Fibroblast of lung (primary cell): Measurements from ENCODE around the gene ZNF598. TPM values are rescaled to one million over a fixed set of nuclear protein-coding genes. Genes with fewer than 3 reads are reported as not detected.

Experiments used
- DNase-seq, 2 donors: peaks; one replicate each; pipeline versions ENCODE4 v3.0.0 to v3.0.0-alpha.2; 2010; ENCODE audit warnings: low read depth in 2 of 2
- H2AFZ ChIP-seq: 2 replicates; pipeline ENCODE4 v1.5.1; 2012; ENCODE audit warnings: low read length, control low read depth, inconsistent platforms
- H3K27ac ChIP-seq: 2 replicates; pipeline ENCODE4 v1.5.1; 2011; ENCODE audit warnings: low read length, control low read depth; ENCODE audit not compliant: insufficient read depth
- H3K27me3 ChIP-seq: 2 replicates; pipeline ENCODE4 v1.5.1; 2011; ENCODE audit warnings: mild to moderate bottlenecking, low read length; ENCODE audit not compliant: control insufficient read depth, insufficient read depth
- H3K36me3 ChIP-seq: 2 replicates; pipeline ENCODE4 v1.5.1; 2011; ENCODE audit warnings: low read length; ENCODE audit not compliant: control insufficient read depth, insufficient read depth
- H3K4me1 ChIP-seq: 2 replicates; pipeline ENCODE4 v1.5.1; 2011; ENCODE audit warnings: low read length; ENCODE audit not compliant: control insufficient read depth, insufficient read depth; ENCODE audit errors: extremely low read depth
- H3K4me2 ChIP-seq: 2 replicates; pipeline ENCODE4 v1.5.1; 2011; ENCODE audit warnings: low read length, control low read depth; ENCODE audit not compliant: insufficient read depth; ENCODE audit errors: extremely low read depth
- H3K4me3 ChIP-seq, 4 experiments: fragments of 200-600 bp in 1 of 4; sonication (generic) in 1 of 4; replicated peaks in 1 of 4; 2 replicates each; pipeline ENCODE4 v1.5.1; 2011 to 2016; ENCODE audit warnings: low read length in 4 of 4, low read depth in 3 of 4, mild to moderate bottlenecking in 3 of 4, control low read depth in 2 of 4, inconsistent platforms in 1 of 4, mixed read lengths in 1 of 4; ENCODE audit not compliant: insufficient read depth in 1 of 4; ENCODE audit errors: control extremely low read depth in 1 of 4
- H3K79me2 ChIP-seq: 2 replicates; pipeline ENCODE4 v1.5.1; 2012; ENCODE audit warnings: mild to moderate bottlenecking, low read length, inconsistent platforms; ENCODE audit not compliant: control insufficient read depth, insufficient read depth
- H3K9ac ChIP-seq: 2 replicates; pipeline ENCODE4 v1.5.1; 2011; ENCODE audit warnings: mild to moderate bottlenecking, low read length, control low read depth; ENCODE audit not compliant: insufficient read depth
- H3K9me3 ChIP-seq: 2 replicates; pipeline ENCODE4 v1.5.1; 2012; ENCODE audit warnings: low read depth, low read length; ENCODE audit not compliant: control insufficient read depth, insufficient read depth
- H4K20me1 ChIP-seq: 2 replicates; pipeline ENCODE4 v1.5.1; 2011; ENCODE audit warnings: low read length; ENCODE audit not compliant: control insufficient read depth, insufficient read depth; ENCODE audit errors: extremely low read depth
- EZH2 ChIP-seq: IDR thresholded peaks from 2 replicates; pipeline ENCODE4 v1.5.1; 2012; ENCODE audit warnings: low read length, control low read depth, mild to moderate bottlenecking; ENCODE audit errors: missing control alignments
- polyA plus RNA-seq, 2 donors: library from polyadenylated mRNA; depleted of rRNA in 1 of 2; stranded (reverse) in 1 of 2; unstranded in 1 of 2; fragments of >200 nt; gene quantifications; 2 replicates each; pipeline ENCODE4 v1.2.1, GENCODE V29; 2011 to 2012; ENCODE audit warnings: missing spikeins in 1 of 2
- total RNA-seq: library from RNA; depleted of rRNA; stranded (reverse); fragments of >200 nt; gene quantifications from 2 replicates; pipeline ENCODE4 v1.2.1, GENCODE V29; 2014
- TF ChIP-seq, protein P1 (sequence below), 2 donors: IDR thresholded peaks in 1 of 2; conservative IDR thresholded peaks in 1 of 2; 1 replicate in 1 of 2; 2 replicates in 1 of 2; pipeline ENCODE4 v1.5.1; 2011 to 2012; ENCODE audit warnings: low read length in 2 of 2, control low read depth in 1 of 2, inconsistent platforms in 1 of 2, low read depth in 1 of 2, mild to moderate bottlenecking in 1 of 2

Gene ZNF598
- total and polyA plus RNA-seq, 2 donors (not counting 1 experiment from before 2014, with no cell fraction given), result 11.6 to 18.8 TPM

DNA sequence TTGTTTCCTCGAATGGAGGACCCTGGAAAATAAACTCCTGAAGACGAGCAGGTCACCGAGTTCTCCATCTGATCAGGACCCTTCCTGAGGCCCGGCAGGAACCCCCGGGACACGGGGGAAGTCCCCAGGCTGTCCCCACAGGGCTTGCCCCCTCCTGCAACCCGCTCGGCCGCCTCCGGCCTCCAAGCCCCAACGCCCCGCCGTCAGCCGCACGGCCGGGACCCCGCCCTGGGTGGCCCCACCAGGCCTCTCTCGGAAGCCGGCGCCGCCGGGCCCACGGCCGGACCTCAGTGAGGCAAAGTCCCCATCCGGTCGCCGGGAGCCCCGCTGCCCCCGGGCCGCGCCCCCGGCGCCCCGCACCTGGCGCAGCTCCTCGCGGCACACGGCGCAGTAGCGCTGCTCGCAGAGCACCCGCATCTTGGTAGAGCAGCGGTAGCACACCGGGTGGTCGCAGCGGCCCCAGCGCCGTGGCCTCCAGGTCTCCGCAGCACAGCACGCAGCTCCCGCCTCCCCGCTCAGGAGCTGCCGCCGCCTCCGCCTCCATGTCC is 383 bp downstream of the ZNF598 start:
- Histone ChIP-seq H3K9me3 (no peaks in the 10 kb centered on the region), H3K4me3 (peak overlapping the region; percentile 58 to 82 (median 71)), H3K4me1 (peaks cover 20% of the 10 kb centered on the region), H3K36me3 (peaks cover 7% of the 10 kb centered on the region), H3K4me2 (peak overlapping the region; percentile 95), H3K27ac (peak overlapping the region; percentile 85), H3K79me2 (peaks cover 56% of the 10 kb centered on the region), H2AFZ (no peak overlapping the region), H3K27me3 (no peaks in the 10 kb centered on the region), H3K9ac (peak overlapping the region; percentile 97), H4K20me1 (no peaks in the 10 kb centered on the region)
- DNase-seq, result no peak
- TF ChIP-seq, protein P1, sequence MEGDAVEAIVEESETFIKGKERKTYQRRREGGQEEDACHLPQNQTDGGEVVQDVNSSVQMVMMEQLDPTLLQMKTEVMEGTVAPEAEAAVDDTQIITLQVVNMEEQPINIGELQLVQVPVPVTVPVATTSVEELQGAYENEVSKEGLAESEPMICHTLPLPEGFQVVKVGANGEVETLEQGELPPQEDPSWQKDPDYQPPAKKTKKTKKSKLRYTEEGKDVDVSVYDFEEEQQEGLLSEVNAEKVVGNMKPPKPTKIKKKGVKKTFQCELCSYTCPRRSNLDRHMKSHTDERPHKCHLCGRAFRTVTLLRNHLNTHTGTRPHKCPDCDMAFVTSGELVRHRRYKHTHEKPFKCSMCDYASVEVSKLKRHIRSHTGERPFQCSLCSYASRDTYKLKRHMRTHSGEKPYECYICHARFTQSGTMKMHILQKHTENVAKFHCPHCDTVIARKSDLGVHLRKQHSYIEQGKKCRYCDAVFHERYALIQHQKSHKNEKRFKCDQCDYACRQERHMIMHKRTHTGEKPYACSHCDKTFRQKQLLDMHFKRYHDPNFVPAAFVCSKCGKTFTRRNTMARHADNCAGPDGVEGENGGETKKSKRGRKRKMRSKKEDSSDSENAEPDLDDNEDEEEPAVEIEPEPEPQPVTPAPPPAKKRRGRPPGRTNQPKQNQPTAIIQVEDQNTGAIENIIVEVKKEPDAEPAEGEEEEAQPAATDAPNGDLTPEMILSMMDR (conservative IDR thresholded peaks at IDR 0.05 in 1 of 2, IDR thresholded peaks at IDR 0.05 in 1 of 2; ENCODE audit: low read depth in 1 of 2, low read length in 2 of 2), result no peak
- no peak for TF ChIP-seq EZH2

DNA sequence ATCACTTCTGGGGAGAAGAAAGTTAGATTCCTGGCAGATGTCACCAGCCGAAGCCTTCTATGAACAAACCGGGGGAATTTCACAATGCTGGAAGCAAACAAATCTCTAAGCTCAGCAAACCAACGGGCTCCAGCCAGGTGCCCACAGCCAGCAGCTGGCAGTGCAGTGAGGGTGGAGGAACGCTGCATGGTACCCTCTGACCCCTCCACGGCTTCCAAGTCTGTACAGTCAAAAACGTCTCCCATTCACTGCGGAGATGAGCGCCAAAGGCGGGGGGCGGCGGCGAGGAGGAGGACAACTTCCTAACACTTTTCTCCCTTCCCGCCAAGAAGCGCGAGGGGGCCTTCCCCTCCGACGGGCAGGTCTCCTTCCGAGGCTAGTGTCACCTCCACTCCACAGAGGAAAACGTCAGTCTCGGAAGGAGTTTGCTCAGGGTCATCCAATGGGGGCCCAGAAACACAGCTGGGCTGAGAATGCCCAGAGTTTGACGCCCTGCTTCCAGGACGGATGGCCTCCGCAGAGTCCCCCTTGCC is 924 bp downstream of the ZNF598 start:
- Histone ChIP-seq H4K20me1 (no peaks in the 10 kb centered on the region), H2AFZ (no peak overlapping the region), H3K4me3 (peak overlapping the region; percentile 58 to 82 (median 71)), H3K36me3 (peaks cover 7% of the 10 kb centered on the region), H3K79me2 (peaks cover 60% of the 10 kb centered on the region), H3K4me2 (peak overlapping the region; percentile 95), H3K9ac (peak overlapping the region; percentile 97), H3K9me3 (no peaks in the 10 kb centered on the region), H3K4me1 (peaks cover 24% of the 10 kb centered on the region), H3K27ac (peak overlapping the region; percentile 85), H3K27me3 (no peaks in the 10 kb centered on the region)
- DNase-seq, result peak in 1 of 2 donors; percentile 59
- TF ChIP-seq EZH2, result no peak
- TF ChIP-seq, protein P1 (conservative IDR thresholded peaks at IDR 0.05 in 1 of 2, IDR thresholded peaks at IDR 0.05 in 1 of 2; ENCODE audit: low read depth in 1 of 2, low read length in 2 of 2), result no peak

DNA sequence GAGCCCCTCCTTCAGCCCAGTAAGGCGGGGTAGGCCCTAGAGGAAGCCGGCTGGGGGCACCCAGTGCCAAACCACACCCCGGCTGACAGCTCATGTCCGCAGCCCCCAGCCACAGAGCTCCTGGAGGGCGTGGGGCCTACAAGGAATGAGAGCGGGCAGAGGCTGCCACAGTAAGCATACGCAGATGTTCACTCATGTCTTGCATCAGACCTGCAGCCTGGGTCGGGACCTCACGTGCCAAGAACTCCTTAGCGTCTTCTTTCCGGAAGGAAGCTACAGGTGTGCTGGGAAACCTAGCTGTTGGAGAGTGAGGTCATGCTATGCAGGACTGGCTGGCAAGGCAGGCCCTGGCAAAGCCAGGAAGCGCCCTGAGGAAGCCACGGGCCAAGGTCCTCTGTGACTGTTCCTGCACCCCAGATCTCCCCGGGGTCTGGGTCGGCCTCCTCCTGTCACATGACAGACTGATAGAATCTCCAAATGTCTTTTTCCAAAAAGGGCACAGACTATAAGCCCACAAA is 1.6 kb downstream of the ZNF598 start:
- Histone ChIP-seq H3K36me3 (peaks cover 12% of the 10 kb centered on the region), H3K9me3 (no peaks in the 10 kb centered on the region), H3K27ac (peak overlapping the region; percentile 85), H3K4me1 (peaks cover 24% of the 10 kb centered on the region), H3K9ac (no peak overlapping the region), H3K79me2 (peaks cover 66% of the 10 kb centered on the region), H3K4me3 (peak overlapping the region; percentile 58 to 82 (median 71)), H3K27me3 (no peaks in the 10 kb centered on the region), H3K4me2 (peak overlapping the region; percentile 95), H2AFZ (no peak overlapping the region), H4K20me1 (no peaks in the 10 kb centered on the region)
- no peak for TF ChIP-seq EZH2
- TF ChIP-seq, protein P1 (conservative IDR thresholded peaks at IDR 0.05 in 1 of 2, IDR thresholded peaks at IDR 0.05 in 1 of 2; ENCODE audit: low read depth in 1 of 2, low read length in 2 of 2), result no peak
- DNase-seq, result peak; percentile 64 to 70
